T-helper 17 cell (primary cell): ENCODE results near the gene CD8A. TPM values are rescaled to one million over a fixed set of nuclear protein-coding genes. Genes with fewer than 3 reads are reported as not detected.

Source experiments
- ATAC-seq: fragments of 150-1000 bp; cut with Tn5 transposase; 2 replicates; pipeline ENCODE4 v1.10.0; 2021; ENCODE audit warnings: mild to moderate bottlenecking, moderate library complexity
- DNase-seq, 3 donors: peaks; one replicate each; pipeline versions ENCODE4 v3.0.0 to v3.0.0-alpha.2; 2020 to 2021
- H3K9me3 ChIP-seq: one replicate; pipeline ENCODE4 v1.7.0; 2013; ENCODE audit warnings: low read length, mild to moderate bottlenecking; ENCODE audit not compliant: control insufficient read depth, poor library complexity, severe bottlenecking
- H3K27ac Mint-ChIP-seq: one replicate; pipeline ENCODE4 v1.8.0; 2022; ENCODE audit warnings: mild to moderate bottlenecking, moderate library complexity, mixed read lengths
- H3K27me3 Mint-ChIP-seq: one replicate; pipeline ENCODE4 v1.8.0; 2022; ENCODE audit warnings: mixed read lengths
- H3K36me3 Mint-ChIP-seq: one replicate; pipeline ENCODE4 v1.8.0; 2022; ENCODE audit warnings: low read depth, mixed read lengths
- H3K4me1 Mint-ChIP-seq: one replicate; pipeline ENCODE4 v1.8.0; 2022; ENCODE audit warnings: mild to moderate bottlenecking, mixed read lengths
- H3K4me3 Mint-ChIP-seq: one replicate; pipeline ENCODE4 v1.8.0; 2022; ENCODE audit warnings: mild to moderate bottlenecking, moderate library complexity, mixed read lengths
- total RNA-seq, 4 donors: library from RNA in 2 of 4; stranded (reverse) in 2 of 4; gene quantifications; one replicate each; pipeline ENCODE4 v1.2.3 and lab custom pipeline; 2022 to 2026

CD8A gene
- total RNA-seq, 2 donors from 2014 or later = 0.70 TPM; not detected in 1

DNA sequence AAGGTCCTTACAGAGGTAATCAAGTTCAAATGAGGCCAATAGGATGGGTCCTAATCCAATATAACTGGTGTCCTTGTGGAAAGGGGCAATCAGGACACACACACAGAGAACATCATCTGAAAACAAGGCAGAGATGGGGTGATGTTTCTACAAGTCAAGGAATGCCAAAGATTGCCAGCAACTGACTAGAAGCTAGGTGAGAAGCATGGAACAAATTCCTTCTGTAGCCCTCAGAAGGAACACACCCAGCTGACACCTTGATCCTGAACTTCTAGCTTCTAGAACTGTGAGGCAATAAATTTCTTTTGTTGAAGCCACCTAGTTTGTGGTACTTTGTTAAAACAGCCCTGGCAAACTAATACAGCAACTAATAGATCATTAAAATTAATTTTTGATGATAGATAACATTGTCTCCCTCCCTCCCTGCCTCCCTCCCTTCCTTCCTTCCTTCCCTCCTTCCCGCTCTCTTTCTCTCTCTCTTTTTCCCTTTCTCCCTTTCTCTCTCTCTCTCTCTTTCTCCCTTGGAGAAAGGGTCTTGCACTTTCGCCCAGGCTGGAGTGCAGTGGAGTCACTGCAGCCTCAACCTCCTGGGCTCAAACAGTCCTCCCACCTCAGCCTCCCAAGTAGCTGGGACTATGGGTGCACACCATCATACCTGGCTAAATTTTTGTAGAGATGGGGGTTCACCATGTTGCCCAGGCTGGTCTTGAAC, 10.3 kb upstream of the CD8A start:
- Mint-ChIP-seq H3K36me3 (peaks cover 2% of the 10 kb centered on the region), H3K4me3 (no peak overlapping the region), H3K4me1 (no peaks in the 10 kb centered on the region), H3K27me3 (peaks cover 6% of the 10 kb centered on the region), H3K27ac (no peak overlapping the region)
- peaks cover 6% of the 10 kb centered on the region for H3K9me3 ChIP-seq
- ATAC-seq (no peak), DNase-seq (no peak)

DNA sequence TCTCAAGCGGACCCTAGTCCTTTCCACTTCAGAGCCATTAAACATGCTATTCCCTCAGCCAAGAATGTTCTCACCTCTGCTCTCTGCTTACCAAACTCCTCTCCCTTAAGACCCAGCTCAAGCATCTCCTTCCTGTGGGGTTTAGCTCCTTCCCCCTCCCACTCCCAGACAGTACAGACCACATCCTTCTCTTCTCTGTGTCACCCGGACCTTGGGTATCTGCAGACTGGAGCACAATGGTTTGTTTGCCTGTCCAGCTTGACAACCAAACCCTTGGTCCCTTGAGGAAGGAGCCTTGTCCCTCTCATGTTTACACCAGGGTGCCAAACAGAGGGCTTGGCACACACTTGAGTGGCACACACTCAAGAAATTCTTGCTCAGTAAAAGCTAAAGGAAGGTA, 4.1 kb upstream of the CD8A start:
- no peak overlapping the region for H3K27ac Mint-ChIP-seq
- H3K27me3 Mint-ChIP-seq = peaks cover 35% of the 10 kb centered on the region
- peaks cover 6% of the 10 kb centered on the region for H3K9me3 ChIP-seq
- H3K36me3 Mint-ChIP-seq = peaks cover 5% of the 10 kb centered on the region
- ATAC-seq (no peak), DNase-seq (no peak)
- no peak overlapping the region for H3K4me3 Mint-ChIP-seq
- H3K4me1 Mint-ChIP-seq = peaks cover 18% of the 10 kb centered on the region

- Mint-ChIP-seq H3K4me3 (no peak overlapping the region), H3K4me1 (peaks cover 18% of the 10 kb centered on the region), H3K27ac (no peak overlapping the region), H3K36me3 (peaks cover 5% of the 10 kb centered on the region), H3K27me3 (peaks cover 40% of the 10 kb centered on the region)
- DNase-seq (no peak), ATAC-seq (no peak)
- H3K9me3 ChIP-seq = peaks cover 6% of the 10 kb centered on the region
These were observed 3.0 kb upstream of the CD8A start for GRCh38 chr2:86793752-86794151.

DNA sequence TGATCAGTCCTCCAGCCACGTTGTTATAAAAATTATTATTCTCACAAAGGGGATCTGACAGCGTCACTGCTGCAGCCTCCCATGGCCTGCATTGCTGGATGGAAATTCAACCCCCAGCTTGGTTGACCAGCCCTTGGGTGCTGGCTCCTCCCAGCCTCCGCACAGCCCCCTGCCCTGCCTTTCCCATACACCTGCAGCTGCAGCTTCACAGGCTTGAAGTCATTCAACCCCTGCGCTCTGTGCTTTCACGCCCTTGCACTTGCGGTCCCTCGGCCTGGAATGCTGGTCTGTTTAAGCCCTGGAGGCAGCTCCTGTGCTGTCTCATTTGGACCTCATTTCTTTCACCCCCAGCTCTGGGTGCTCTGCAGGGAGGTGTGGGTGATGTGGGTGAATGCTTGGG, 860 bp upstream of the CD8A start:
- peaks cover 20% of the 10 kb centered on the region for H3K4me1 Mint-ChIP-seq
- H3K36me3 Mint-ChIP-seq = peaks cover 5% of the 10 kb centered on the region
- peaks cover 50% of the 10 kb centered on the region for H3K27me3 Mint-ChIP-seq
- DNase-seq (no peak), ATAC-seq (no peak)
- H3K4me3 Mint-ChIP-seq = peak overlapping the region; percentile 84
- H3K27ac Mint-ChIP-seq = peak overlapping the region; percentile 32
- peaks cover 1% of the 10 kb centered on the region for H3K9me3 ChIP-seq

DNA sequence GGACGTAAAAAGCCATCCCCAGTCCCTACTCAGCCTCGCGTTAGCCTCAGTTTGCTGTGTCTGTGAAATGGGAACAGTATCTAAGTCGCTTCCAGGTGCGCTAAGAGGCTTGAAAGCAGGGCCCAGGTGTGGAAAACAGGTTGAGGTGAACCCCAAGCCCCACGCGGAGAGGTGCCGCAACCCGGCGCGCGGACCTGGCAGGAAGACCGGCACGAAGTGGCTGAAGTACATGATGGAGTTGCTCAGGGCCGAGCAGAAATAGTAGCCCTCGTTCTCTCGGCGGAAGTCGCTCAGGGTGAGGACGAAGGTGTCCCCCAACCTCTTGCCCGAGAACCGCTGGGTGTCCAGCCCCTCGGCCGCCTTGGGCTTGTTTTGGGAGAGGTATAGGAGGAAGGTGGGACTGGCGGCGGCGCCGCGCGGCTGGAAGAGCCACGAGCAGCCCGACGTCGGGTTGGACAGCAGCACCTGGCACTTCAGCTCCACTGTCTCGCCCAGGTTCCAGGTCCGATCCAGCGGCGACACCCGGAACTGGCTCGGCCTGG, 508 bp downstream of the CD8A start:
- H3K9me3 ChIP-seq = no peaks in the 10 kb centered on the region
- Mint-ChIP-seq H3K4me1 (peaks cover 20% of the 10 kb centered on the region), H3K36me3 (peaks cover 5% of the 10 kb centered on the region), H3K27ac (no peak overlapping the region), H3K27me3 (peaks cover 50% of the 10 kb centered on the region), H3K4me3 (peak overlapping the region; percentile 87)
- DNase-seq (no peak), ATAC-seq (no peak)

DNA sequence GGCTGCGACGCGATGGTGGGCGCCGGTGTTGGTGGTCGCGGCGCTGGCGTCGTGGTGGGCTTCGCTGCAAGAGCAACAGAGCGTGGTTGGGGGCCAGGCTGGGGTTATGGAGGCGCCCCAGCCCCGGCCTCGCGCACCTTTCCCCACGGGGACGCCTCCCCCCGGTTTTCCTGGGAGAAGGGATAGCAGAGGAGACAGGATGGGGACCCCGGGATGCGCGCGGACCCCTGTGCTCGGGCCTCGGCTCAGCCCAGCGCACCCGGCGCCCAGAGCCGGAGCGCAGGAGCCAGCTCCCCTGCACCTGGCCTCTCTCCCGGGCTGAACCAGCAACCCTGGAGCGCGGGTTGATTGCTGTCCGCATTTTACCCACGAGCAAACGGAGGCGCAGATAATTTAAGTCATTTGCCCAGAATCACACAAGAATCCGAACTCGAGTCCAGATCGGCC, 1.0 kb downstream of the CD8A start:
- peaks cover 5% of the 10 kb centered on the region for H3K36me3 Mint-ChIP-seq
- DNase-seq (no peak), ATAC-seq (no peak)
- H3K27me3 Mint-ChIP-seq = peaks cover 46% of the 10 kb centered on the region
- H3K9me3 ChIP-seq = no peaks in the 10 kb centered on the region
- peak overlapping the region; percentile 87 for H3K4me3 Mint-ChIP-seq
- no peak overlapping the region for H3K27ac Mint-ChIP-seq
- peaks cover 20% of the 10 kb centered on the region for H3K4me1 Mint-ChIP-seq

- H3K27me3 Mint-ChIP-seq = peaks cover 42% of the 10 kb centered on the region
- DNase-seq (no peak), ATAC-seq (no peak)
- H3K4me1 Mint-ChIP-seq = peaks cover 22% of the 10 kb centered on the region
- H3K36me3 Mint-ChIP-seq = peaks cover 5% of the 10 kb centered on the region
- no peaks in the 10 kb centered on the region for H3K9me3 ChIP-seq
- no peak overlapping the region for H3K4me3 Mint-ChIP-seq
- no peak overlapping the region for H3K27ac Mint-ChIP-seq
These were observed 1.6 kb downstream of the CD8A start for GRCh38 chr2:86788881-86789686.

GRCh38 chr2:86788165-86788564, 2.5 kb downstream of the CD8A start:
- no peak for DNase-seq
- no peak overlapping the region for H3K4me3 Mint-ChIP-seq
- no peaks in the 10 kb centered on the region for H3K9me3 ChIP-seq
- H3K27ac Mint-ChIP-seq = no peak overlapping the region
- H3K36me3 Mint-ChIP-seq = peaks cover 5% of the 10 kb centered on the region
- peaks cover 23% of the 10 kb centered on the region for H3K4me1 Mint-ChIP-seq
- peaks cover 39% of the 10 kb centered on the region for H3K27me3 Mint-ChIP-seq
- ATAC-seq = no peak

DNA sequence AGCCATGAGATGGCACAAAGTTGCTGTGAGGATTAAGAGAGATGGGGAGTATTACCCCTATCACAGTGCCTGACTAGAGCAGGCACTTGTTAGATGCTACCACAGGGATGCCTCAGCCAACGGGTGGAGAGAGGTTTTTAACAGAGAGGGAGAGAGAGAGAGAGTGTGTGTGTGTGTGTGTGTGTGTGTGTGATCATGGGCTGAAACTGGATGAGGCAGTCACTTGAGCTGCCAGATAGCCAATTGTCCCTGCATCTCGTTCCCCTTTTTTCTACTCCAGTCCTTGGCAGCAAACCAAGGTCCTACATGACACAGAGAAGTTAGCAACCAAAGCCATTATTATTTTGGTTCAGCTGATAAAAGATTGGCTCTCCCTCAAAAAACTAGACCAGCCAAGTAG, 3.0 kb downstream of the CD8A start:
- Mint-ChIP-seq H3K27ac (no peak overlapping the region), H3K4me1 (peaks cover 23% of the 10 kb centered on the region), H3K4me3 (no peak overlapping the region), H3K36me3 (peaks cover 5% of the 10 kb centered on the region), H3K27me3 (peaks cover 35% of the 10 kb centered on the region)
- DNase-seq = no peak
- ATAC-seq = no peak
- H3K9me3 ChIP-seq = no peaks in the 10 kb centered on the region

- no peak for DNase-seq
- H3K4me3 Mint-ChIP-seq = no peak overlapping the region
- no peak overlapping the region for H3K27ac Mint-ChIP-seq
These were observed 4.6 kb downstream of the CD8A start for GRCh38 chr2:86786001-86786536.

GRCh38 chr2:86785456-86785855, 5.3 kb downstream of the CD8A start:
- Mint-ChIP-seq H3K4me3 (no peak overlapping the region), H3K4me1 (peaks cover 10% of the 10 kb centered on the region), H3K36me3 (peaks cover 2% of the 10 kb centered on the region), H3K27me3 (peaks cover 20% of the 10 kb centered on the region), H3K27ac (no peak overlapping the region)
- peak; percentile 60 for ATAC-seq
- DNase-seq = no peak
- no peaks in the 10 kb centered on the region for H3K9me3 ChIP-seq

More at GRCh38 chr2:86786001-86786536, 4.6 kb downstream of the CD8A start:
- peaks cover 14% of the 10 kb centered on the region for H3K4me1 Mint-ChIP-seq
- peak; percentile 48 for ATAC-seq
- H3K27me3 Mint-ChIP-seq = peaks cover 25% of the 10 kb centered on the region
- H3K36me3 Mint-ChIP-seq = peaks cover 2% of the 10 kb centered on the region
- no peaks in the 10 kb centered on the region for H3K9me3 ChIP-seq

DNA sequence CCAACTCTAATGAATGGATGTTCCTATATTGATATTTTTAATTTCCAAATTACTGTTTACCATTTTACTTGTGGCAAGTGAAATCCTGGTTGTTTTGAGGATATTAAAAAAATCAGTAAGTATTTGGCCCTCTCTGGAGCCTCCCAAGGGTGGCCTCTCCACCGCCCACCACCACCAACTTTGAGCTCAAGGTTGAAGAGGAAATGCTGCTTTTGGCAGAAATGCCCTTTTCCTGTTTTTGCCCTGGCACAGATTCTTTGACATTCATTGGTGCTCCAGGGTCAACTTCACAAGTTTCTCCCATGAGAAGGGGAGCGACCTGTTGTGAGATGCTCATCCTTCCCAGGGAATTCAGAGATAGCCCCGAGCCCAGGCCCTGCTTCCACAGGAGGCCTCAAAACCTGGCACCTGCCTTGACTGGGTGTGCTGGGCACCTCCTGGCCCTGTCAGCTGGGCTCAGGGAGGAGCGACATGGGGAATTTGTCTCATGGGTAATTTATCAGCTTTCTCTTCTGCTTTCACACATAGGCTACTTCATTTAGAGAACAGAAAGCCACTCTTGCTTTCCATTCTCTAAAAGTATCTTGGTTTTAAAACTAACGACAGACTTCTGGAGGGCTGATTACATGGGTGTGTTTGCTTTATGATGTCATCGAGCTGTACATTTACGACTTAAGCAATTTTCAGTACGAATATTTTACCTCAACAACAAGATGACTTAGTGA, 6.9 kb downstream of the CD8A start:
- no peak for DNase-seq
- ATAC-seq = no peak
- Mint-ChIP-seq H3K36me3 (no peaks in the 10 kb centered on the region), H3K27ac (no peak overlapping the region), H3K4me3 (no peak overlapping the region), H3K4me1 (peaks cover 5% of the 10 kb centered on the region), H3K27me3 (peaks cover 10% of the 10 kb centered on the region)
- H3K9me3 ChIP-seq = no peaks in the 10 kb centered on the region

DNA sequence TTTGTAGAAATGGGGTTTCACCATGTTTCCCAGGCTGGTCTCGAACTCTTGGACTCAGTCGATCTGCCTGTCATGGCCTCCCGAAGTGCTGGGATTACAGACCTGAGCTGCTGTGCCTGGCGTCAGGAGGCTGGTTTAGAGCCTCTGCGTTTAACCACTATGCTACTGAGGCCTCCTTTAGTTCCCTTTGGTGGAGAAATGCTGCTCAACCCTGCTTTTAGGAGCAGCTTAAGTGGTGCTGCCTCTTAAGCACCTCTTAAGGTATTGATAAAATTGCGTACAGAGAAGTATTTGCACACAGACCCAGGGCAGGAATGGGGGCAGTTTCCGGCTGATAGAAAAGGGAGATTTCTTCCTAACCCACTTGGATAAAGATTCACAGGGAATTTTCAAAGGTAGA, 8.0 kb downstream of the CD8A start:
- Mint-ChIP-seq H3K27me3 (peaks cover 5% of the 10 kb centered on the region), H3K27ac (no peak overlapping the region), H3K4me1 (peaks cover 5% of the 10 kb centered on the region), H3K36me3 (no peaks in the 10 kb centered on the region), H3K4me3 (no peak overlapping the region)
- H3K9me3 ChIP-seq = no peaks in the 10 kb centered on the region
- no peak for ATAC-seq
- DNase-seq = no peak
